Astrocyte (in vitro differentiated cells and primary cell): ENCODE results near the gene MLN. TPM values are rescaled to one million over a fixed set of nuclear protein-coding genes. Genes with fewer than 3 reads are reported as not detected.

Experiments
- DNase-seq: peaks from one replicate; pipeline ENCODE4 v3.0.0-alpha.2; 2010; ENCODE audit warnings: low read depth
- FAIRE-seq: peaks from 2 replicates; lab custom pipeline; 2011; peaks lifted over from hg19 to GRCh38; lab: Jason Lieb, UNC
- H2AFZ ChIP-seq: 2 replicates; pipeline ENCODE4 v1.6.0; 2012; ENCODE audit warnings: low read depth, low read length, inconsistent platforms
- H3K27ac ChIP-seq: 2 replicates; pipeline ENCODE4 v1.5.1; 2011; ENCODE audit warnings: low read depth, low read length, inconsistent platforms
- H3K27me3 ChIP-seq: 2 replicates; pipeline ENCODE4 v1.6.0; 2011; ENCODE audit warnings: low read length, inconsistent platforms; ENCODE audit not compliant: insufficient read depth
- H3K36me3 ChIP-seq: 2 replicates; pipeline ENCODE4 v1.5.1; 2011; ENCODE audit warnings: low read length, inconsistent platforms; ENCODE audit not compliant: insufficient read depth
- H3K4me1 ChIP-seq: 2 replicates; pipeline ENCODE4 v1.5.1; 2011; ENCODE audit warnings: low read length, inconsistent platforms; ENCODE audit not compliant: insufficient read depth
- H3K4me2 ChIP-seq: 2 replicates; pipeline ENCODE4 v1.6.0; 2012; ENCODE audit warnings: low read length, inconsistent platforms
- H3K4me3 ChIP-seq: 2 replicates; pipeline ENCODE4 v1.5.1; 2011; ENCODE audit warnings: low read depth, mild to moderate bottlenecking, low read length, inconsistent platforms; ENCODE audit not compliant: insufficient read depth
- H3K79me2 ChIP-seq: 2 replicates; pipeline ENCODE4 v1.6.0; 2012; ENCODE audit warnings: mild to moderate bottlenecking, low read length, inconsistent platforms; ENCODE audit not compliant: insufficient read depth
- H3K9ac ChIP-seq: 2 replicates; pipeline ENCODE4 v1.6.0; 2012; ENCODE audit warnings: mild to moderate bottlenecking, low read length, inconsistent platforms
- H3K9me3 ChIP-seq: 2 replicates; pipeline ENCODE4 v1.5.1; 2012; ENCODE audit warnings: low read depth, mild to moderate bottlenecking, low read length, inconsistent platforms; ENCODE audit not compliant: insufficient read depth
- H4K20me1 ChIP-seq: 2 replicates; pipeline ENCODE4 v1.6.0; 2012; ENCODE audit warnings: low read length, inconsistent platforms; ENCODE audit not compliant: insufficient read depth
- H3K27ac Mint-ChIP-seq: one replicate; pipeline ENCODE4 v1.8.0; 2021; ENCODE audit warnings: mild to moderate bottlenecking, mixed read lengths; ENCODE audit not compliant: unreplicated experiment
- H3K27me3 Mint-ChIP-seq: one replicate; pipeline ENCODE4 v1.8.0; 2021; ENCODE audit warnings: low read depth, mixed read lengths; ENCODE audit not compliant: unreplicated experiment
- H3K36me3 Mint-ChIP-seq: one replicate; pipeline ENCODE4 v1.8.0; 2021; ENCODE audit warnings: low read depth, mixed read lengths; ENCODE audit not compliant: unreplicated experiment
- H3K4me1 Mint-ChIP-seq: one replicate; pipeline ENCODE4 v1.8.0; 2021; ENCODE audit warnings: low read depth, mixed read lengths; ENCODE audit not compliant: unreplicated experiment
- H3K4me3 Mint-ChIP-seq: one replicate; pipeline ENCODE4 v1.8.0; 2021; ENCODE audit warnings: mild to moderate bottlenecking, moderate library complexity, mixed read lengths; ENCODE audit not compliant: unreplicated experiment
- H3K9me3 Mint-ChIP-seq: one replicate; pipeline ENCODE4 v1.8.0; 2021; ENCODE audit warnings: mild to moderate bottlenecking, mixed read lengths; ENCODE audit not compliant: unreplicated experiment
- EZH2 ChIP-seq: IDR thresholded peaks from 2 replicates; pipeline ENCODE4 v1.6.1; 2012; ENCODE audit warnings: mild to moderate bottlenecking, low read length, inconsistent platforms; ENCODE audit not compliant: insufficient read depth
- total RNA-seq: library from RNA; stranded (reverse); gene quantifications from 2 replicates; pipeline ENCODE4 v1.2.1, GENCODE V29; 2021
- TF ChIP-seq, protein P1 (sequence below): IDR thresholded peaks from 2 replicates; pipeline ENCODE4 v1.5.1; 2011; ENCODE audit warnings: low read depth, mild to moderate bottlenecking, inconsistent platforms, low read length, moderate library complexity; ENCODE audit not compliant: insufficient read depth

Gene MLN
- total RNA-seq, 1 donor from 2014 or later: not detected

DNA sequence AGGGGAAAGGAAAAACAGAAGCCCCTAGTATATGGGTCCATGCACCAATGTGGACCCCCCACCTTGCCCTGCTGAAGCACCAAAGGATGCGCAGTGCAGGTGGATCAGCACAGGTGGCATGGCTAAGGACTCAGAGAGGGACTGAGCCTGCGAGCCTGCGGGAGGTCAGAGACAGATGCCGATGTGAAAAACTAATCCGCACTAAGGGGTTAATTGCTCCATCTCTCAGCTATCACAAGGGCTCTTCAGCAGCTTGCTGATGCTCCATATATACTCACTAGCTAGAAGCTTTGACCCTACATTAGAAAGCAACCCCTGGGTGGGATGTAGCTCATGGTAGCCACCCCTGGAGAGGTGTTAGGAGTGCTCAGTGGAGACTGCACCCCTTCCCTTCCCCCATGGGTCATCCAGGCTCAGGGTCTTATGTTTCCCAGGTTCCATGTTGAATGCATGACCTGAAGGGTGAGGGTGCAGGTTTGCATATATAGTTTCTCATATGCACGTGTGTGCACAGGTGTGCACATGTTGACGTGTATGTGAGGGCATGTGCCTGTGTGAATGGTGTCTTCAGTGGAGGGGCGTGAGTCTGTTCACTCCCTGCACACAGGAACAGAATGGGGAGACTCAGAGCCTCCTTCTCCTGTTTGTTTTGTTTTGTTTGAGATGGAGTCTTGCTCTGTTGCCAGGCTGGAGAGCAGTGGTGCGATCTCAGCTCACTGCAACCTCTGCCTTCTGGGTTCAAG lies 43.7 kb downstream of the MLN start:
- H3K27ac Mint-ChIP-seq: no peak overlapping the region

DNA sequence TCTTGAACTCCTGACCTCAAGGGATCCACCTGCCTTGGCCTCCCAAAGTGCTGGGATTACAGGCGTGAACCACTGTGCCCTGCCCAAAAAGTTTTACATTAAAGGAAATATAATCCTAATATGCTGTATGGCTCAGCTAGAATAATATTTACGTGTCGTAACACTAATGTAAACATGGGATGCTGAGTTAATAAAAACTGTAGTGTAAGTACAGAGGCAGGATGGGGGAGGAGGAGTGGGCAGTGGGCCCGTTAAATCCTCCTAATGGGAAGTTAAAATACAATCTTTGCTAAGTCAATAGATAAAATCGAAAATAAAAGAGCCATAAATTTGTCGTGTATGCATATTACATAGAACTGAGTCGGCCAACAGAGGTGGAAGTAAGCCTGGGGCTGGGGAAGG lies 45.0 kb downstream of the MLN start:
- no peaks in the 10 kb centered on the region for H3K4me1 Mint-ChIP-seq

More for the DNA sequence above, 43.7 kb downstream of the MLN start:
- Mint-ChIP-seq H3K36me3 (no peaks in the 10 kb centered on the region), H3K4me1 (no peaks in the 10 kb centered on the region), H3K27me3 (peaks cover 16% of the 10 kb centered on the region), H3K9me3 (no peaks in the 10 kb centered on the region), H3K4me3 (no peak overlapping the region)
- Histone ChIP-seq H3K9ac (no peak overlapping the region), H3K4me2 (no peak overlapping the region), H3K79me2 (no peaks in the 10 kb centered on the region), H3K4me3 (no peak overlapping the region), H3K27ac (no peak overlapping the region), H4K20me1 (no peaks in the 10 kb centered on the region), H3K36me3 (no peaks in the 10 kb centered on the region), H3K4me1 (no peaks in the 10 kb centered on the region), H3K27me3 (no peaks in the 10 kb centered on the region), H3K9me3 (no peaks in the 10 kb centered on the region), H2AFZ (no peak overlapping the region)
- TF ChIP-seq, protein P1, sequence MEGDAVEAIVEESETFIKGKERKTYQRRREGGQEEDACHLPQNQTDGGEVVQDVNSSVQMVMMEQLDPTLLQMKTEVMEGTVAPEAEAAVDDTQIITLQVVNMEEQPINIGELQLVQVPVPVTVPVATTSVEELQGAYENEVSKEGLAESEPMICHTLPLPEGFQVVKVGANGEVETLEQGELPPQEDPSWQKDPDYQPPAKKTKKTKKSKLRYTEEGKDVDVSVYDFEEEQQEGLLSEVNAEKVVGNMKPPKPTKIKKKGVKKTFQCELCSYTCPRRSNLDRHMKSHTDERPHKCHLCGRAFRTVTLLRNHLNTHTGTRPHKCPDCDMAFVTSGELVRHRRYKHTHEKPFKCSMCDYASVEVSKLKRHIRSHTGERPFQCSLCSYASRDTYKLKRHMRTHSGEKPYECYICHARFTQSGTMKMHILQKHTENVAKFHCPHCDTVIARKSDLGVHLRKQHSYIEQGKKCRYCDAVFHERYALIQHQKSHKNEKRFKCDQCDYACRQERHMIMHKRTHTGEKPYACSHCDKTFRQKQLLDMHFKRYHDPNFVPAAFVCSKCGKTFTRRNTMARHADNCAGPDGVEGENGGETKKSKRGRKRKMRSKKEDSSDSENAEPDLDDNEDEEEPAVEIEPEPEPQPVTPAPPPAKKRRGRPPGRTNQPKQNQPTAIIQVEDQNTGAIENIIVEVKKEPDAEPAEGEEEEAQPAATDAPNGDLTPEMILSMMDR: no peak
- TF ChIP-seq EZH2: no peak
- no peak for FAIRE-seq
- DNase-seq: no peak

More for the DNA sequence above, 45.0 kb downstream of the MLN start:
- Histone ChIP-seq H3K27me3 (no peaks in the 10 kb centered on the region), H3K9ac (no peak overlapping the region), H2AFZ (no peak overlapping the region), H3K27ac (no peak overlapping the region), H3K4me2 (no peak overlapping the region), H4K20me1 (no peaks in the 10 kb centered on the region), H3K4me3 (no peak overlapping the region), H3K36me3 (no peaks in the 10 kb centered on the region), H3K4me1 (no peaks in the 10 kb centered on the region), H3K79me2 (no peaks in the 10 kb centered on the region), H3K9me3 (no peaks in the 10 kb centered on the region)
- H3K27me3 Mint-ChIP-seq: peaks cover 11% of the 10 kb centered on the region
- no peak overlapping the region for H3K27ac Mint-ChIP-seq
- no peak overlapping the region for H3K4me3 Mint-ChIP-seq
- H3K9me3 Mint-ChIP-seq: no peaks in the 10 kb centered on the region
- FAIRE-seq: no peak
- DNase-seq: no peak
- TF ChIP-seq EZH2: no peak
- TF ChIP-seq, protein P1: no peak
- H3K36me3 Mint-ChIP-seq: no peaks in the 10 kb centered on the region
